SK-N-SH (cell line): ENCODE measurements around the gene RDH14. TPM values are rescaled to one million over a fixed set of nuclear protein-coding genes. Genes with fewer than 3 reads are reported as not detected.

ENCODE experiments used
- CTCF ChIA-PET: fragments of 300-600, 350-600 bp; formaldehyde crosslinking; extraction: SDS; loops from one replicate; lab custom pipeline; 2021; lab: Yijun Ruan, JAX
- POLR2A ChIA-PET: fragments of 350-600 bp; sonication (Branson Sonifier 250); formaldehyde crosslinking; extraction: SDS; loops from one replicate; lab custom pipeline; 2020; ENCODE audit warnings: antibody characterized with exemption, inconsistent platforms; lab: Yijun Ruan, JAX
- DNase-seq: peaks from one replicate; pipeline ENCODE4 v3.0.0; 2012
- H2AFZ ChIP-seq: fragments of 200-600 bp; sonication (generic); 2 replicates; pipeline ENCODE4 v1.8.1; 2016; ENCODE audit warnings: antibody characterized with exemption, mild to moderate bottlenecking, low read depth
- H3F3A ChIP-seq: fragments of 200-600 bp; sonication (generic); replicated peaks from 2 replicates; pipeline ENCODE3; 2016; ENCODE audit warnings: antibody characterized with exemption, mild to moderate bottlenecking; ENCODE audit not compliant: insufficient read depth
- H3K27ac ChIP-seq, 2 experiments: fragments of 200-500 bp in 1 of 2; fragments of 200-600 bp in 1 of 2; sonication (Bioruptor generic) in 1 of 2; sonication (generic), shearing (Covaris generic) in 1 of 2; 2 replicates each; pipeline versions ENCODE4 v1.5.1 to v1.6.1; 2014 to 2016; ENCODE audit warnings: low read depth in 2 of 2, inconsistent platforms in 1 of 2, low read length in 1 of 2, mild to moderate bottlenecking in 1 of 2, mixed read lengths in 1 of 2
- H3K27me3 ChIP-seq: fragments of 200-600 bp; sonication (generic), shearing (Covaris generic); 2 replicates; pipeline ENCODE4 v1.6.1; 2016; ENCODE audit warnings: mixed run types; ENCODE audit not compliant: insufficient read depth
- H3K36me3 ChIP-seq, 2 experiments: fragments of 200-500 bp in 1 of 2; fragments of 200-600 bp in 1 of 2; sonication (Bioruptor generic) in 1 of 2; sonication (generic) in 1 of 2; replicated peaks in 1 of 2; 2 replicates each; pipeline versions ENCODE3 to v1.5.1; 2014 to 2016; ENCODE audit warnings: low read length in 1 of 2, mild to moderate bottlenecking in 1 of 2; ENCODE audit not compliant: insufficient read depth in 2 of 2, control insufficient read depth in 1 of 2
- H3K4me1 ChIP-seq, 2 experiments: fragments of 200-500 bp in 1 of 2; fragments of 200-600 bp in 1 of 2; sonication (Bioruptor generic) in 1 of 2; sonication (generic), shearing (Covaris generic) in 1 of 2; 2 replicates each; pipeline versions ENCODE4 v1.5.1 to v1.6.1; 2014 to 2016; ENCODE audit warnings: low read depth in 1 of 2, low read length in 1 of 2, mixed run types in 1 of 2; ENCODE audit not compliant: insufficient read depth in 2 of 2, control insufficient read depth in 1 of 2
- H3K4me2 ChIP-seq: fragments of 200-600 bp; sonication (generic), shearing (Covaris generic); 2 replicates; pipeline ENCODE4 v1.6.1; 2017; ENCODE audit warnings: mixed run types
- H3K4me3 ChIP-seq, 2 experiments: fragments of 200-500 bp in 1 of 2; fragments of 200-600 bp in 1 of 2; sonication (Bioruptor generic) in 1 of 2; sonication (generic), shearing (Covaris generic) in 1 of 2; 2 replicates each; pipeline versions ENCODE4 v1.5.1 to v1.8.1; 2014 to 2016; ENCODE audit warnings: low read depth in 2 of 2, inconsistent platforms in 1 of 2, low read length in 1 of 2, mild to moderate bottlenecking in 1 of 2, mixed read lengths in 1 of 2, moderate library complexity in 1 of 2
- H3K79me2 ChIP-seq: fragments of 200-600 bp; sonication (generic); 2 replicates; pipeline ENCODE4 v1.8.1; 2017; ENCODE audit warnings: mild to moderate bottlenecking; ENCODE audit not compliant: insufficient read depth
- H3K9ac ChIP-seq: fragments of 200-600 bp; sonication (generic); 2 replicates; pipeline ENCODE4 v1.6.1; 2017; ENCODE audit warnings: mixed run types
- H3K9me2 ChIP-seq: fragments of 200-600 bp; sonication (generic); 2 replicates; pipeline ENCODE4 v1.6.1; 2017; ENCODE audit warnings: mixed run types
- H3K9me3 ChIP-seq: fragments of 200-600 bp; sonication (generic); 2 replicates; pipeline ENCODE4 v1.6.1; 2017; ENCODE audit warnings: mixed run types, mild to moderate bottlenecking, moderate library complexity
- H4K20me1 ChIP-seq: fragments of 200-600 bp; sonication (generic); 2 replicates; pipeline ENCODE4 v1.6.1; 2017; ENCODE audit warnings: mild to moderate bottlenecking, mixed run types; ENCODE audit not compliant: insufficient read depth
- EP300 ChIP-seq, 2 experiments: IDR thresholded peaks; 2 replicates each; pipeline versions ENCODE4 v1.4.0 to v1.6.1; 2012; ENCODE audit warnings: borderline replicate concordance in 1 of 2, low read depth in 1 of 2, low read length in 1 of 2
- EZH2phosphoT487 ChIP-seq: fragments of 200-600 bp; sonication (generic); IDR thresholded peaks from 2 replicates; pipeline ENCODE4 v1.6.1; 2017; ENCODE audit warnings: low read depth, mixed run types, mild to moderate bottlenecking, antibody characterized with exemption, moderate library complexity, borderline replicate concordance
- FOSL2 ChIP-seq: IDR thresholded peaks from 2 replicates; pipeline ENCODE4 v1.4.0; 2012; ENCODE audit warnings: low read depth, mild to moderate bottlenecking, moderate library complexity, borderline replicate concordance
- FOXJ3 ChIP-seq: sonication (generic); formaldehyde crosslinking; IDR thresholded peaks from 2 replicates; pipeline ENCODE4 v1.5.1; 2020; ENCODE audit warnings: mild to moderate bottlenecking, missing genetic modification reagents
- GABPA ChIP-seq: IDR thresholded peaks from 2 replicates; pipeline ENCODE4 v1.4.0; 2012; ENCODE audit warnings: low read depth, mild to moderate bottlenecking
- GATA2 ChIP-seq: sonication (generic); formaldehyde crosslinking; IDR thresholded peaks from 2 replicates; pipeline ENCODE4 v1.5.0; 2020; ENCODE audit warnings: mild to moderate bottlenecking, missing genetic modification reagents
- MAX ChIP-seq: IDR thresholded peaks from 2 replicates; pipeline ENCODE4 v1.4.0; 2012; ENCODE audit warnings: low read depth
- MEF2A ChIP-seq: IDR thresholded peaks from 2 replicates; pipeline ENCODE4 v1.4.0; 2012; ENCODE audit warnings: low read depth, borderline replicate concordance
- NFIC ChIP-seq: IDR thresholded peaks from 2 replicates; pipeline ENCODE4 v1.4.0; 2012; ENCODE audit warnings: borderline replicate concordance
- POLR2AphosphoS5 ChIP-seq: IDR thresholded peaks from 2 replicates; pipeline ENCODE4 v1.6.1; 2012; ENCODE audit warnings: low read depth, low read length
- RCOR1 ChIP-seq: fragments of 150-350 bp; IDR thresholded peaks from 2 replicates; pipeline ENCODE4 v1.6.1; 2017; ENCODE audit warnings: antibody characterized with exemption, low read length
- RFX5 ChIP-seq: IDR thresholded peaks from 2 replicates; pipeline ENCODE4 v1.6.1; 2012; ENCODE audit warnings: mild to moderate bottlenecking, improper control_type of control experiment, low read length
- SIN3A ChIP-seq: IDR thresholded peaks from 2 replicates; pipeline ENCODE4 v1.6.1; 2012; ENCODE audit warnings: low read depth, mild to moderate bottlenecking, low read length, moderate library complexity, borderline replicate concordance
- SMC3 ChIP-seq: IDR thresholded peaks from 2 replicates; pipeline ENCODE4 v1.6.1; 2012; ENCODE audit warnings: low read depth, low read length, improper control_type of control experiment
- TAF1 ChIP-seq: IDR thresholded peaks from 2 replicates; pipeline ENCODE4 v1.6.1; 2012; ENCODE audit warnings: low read depth, mild to moderate bottlenecking, low read length, moderate library complexity, borderline replicate concordance
- TEAD4 ChIP-seq: IDR thresholded peaks from 2 replicates; pipeline ENCODE4 v1.4.0; 2012; ENCODE audit warnings: mild to moderate bottlenecking, borderline replicate concordance; ENCODE audit not compliant: insufficient read depth
- USF2 ChIP-seq: fragments of 150-350 bp; IDR thresholded peaks from 2 replicates; pipeline ENCODE4 v1.6.1; 2017; ENCODE audit warnings: antibody characterized with exemption, low read length, low read depth, borderline replicate concordance
- YY1 ChIP-seq: IDR thresholded peaks from 2 replicates; pipeline ENCODE4 v1.4.0; 2012; ENCODE audit warnings: low read depth, mild to moderate bottlenecking
- WGBS: methylation state at CpG from one replicate; pipeline ENCODE4 v1.1.6; 2017; ENCODE audit warnings: low lambda C conversion rate; 5-methylcytosine and 5-hydroxymethylcytosine counted together
- polyA plus RNA-seq, 3 experiments: library from polyadenylated mRNA; depleted of rRNA; stranded (reverse); fragments of >200 nt; gene quantifications; 2 replicates each; pipeline ENCODE4 v1.2.3, GENCODE V29; 2012
- TF ChIP-seq, protein P1 (sequence below): IDR thresholded peaks from 2 replicates; pipeline ENCODE4; 2012

RDH14 gene
- polyA plus RNA-seq, 1 of the 3 experiments (the other 2 are of a cell fraction) = 20.2 TPM

- TF ChIP-seq SIN3A (no peak), MAX (no peak), POLR2AphosphoS5 (no peak)
Measured at GRCh38 chr2:18588802-18589201, 28.3 kb upstream of the RDH14 start (continued).

DNA sequence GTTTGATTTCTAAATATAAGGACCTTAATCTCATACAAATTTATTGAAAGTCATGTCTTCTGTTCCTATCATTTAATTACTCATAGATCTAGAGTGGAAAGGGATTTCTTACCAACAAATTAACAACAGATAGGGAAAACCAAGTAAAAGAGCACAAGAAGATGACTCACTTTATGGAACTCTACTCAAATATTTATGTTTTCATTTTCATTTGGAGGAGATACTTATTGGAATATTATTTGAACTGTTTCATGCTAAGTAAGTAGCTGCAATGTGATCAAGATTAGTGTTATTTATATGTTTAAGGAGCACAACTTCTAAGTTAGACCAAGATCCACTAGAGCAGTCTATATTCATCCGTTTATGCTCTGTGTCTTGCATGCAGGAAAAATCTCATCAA, 27.6 kb upstream of the RDH14 start:
- no peaks in the 10 kb centered on the region for H3F3A ChIP-seq
- H3K27ac ChIP-seq = peak overlapping the region in 1 of 2 experiments; percentile 16; a peak in 1 of 4 replicates
- no peaks in the 10 kb centered on the region for H3K79me2 ChIP-seq
- no peak overlapping the region for H3K9ac ChIP-seq
- POLR2A ChIA-PET = no interaction called here
- DNase-seq = no peak
- no peak overlapping the region for H3K4me2 ChIP-seq
- H3K9me3 ChIP-seq = 0 out of 2 replicates have a peak, but pooled peaks cover 6% of the 10 kb centered on the region
- no peaks in the 10 kb centered on the region for H3K9me2 ChIP-seq
- no peak overlapping the region for H3K4me3 ChIP-seq
- H3K36me3 ChIP-seq = peaks cover 0 to 22% of the 10 kb centered on the region in 2 experiments
- H3K4me1 ChIP-seq = no peaks in the 10 kb centered on the region
- H3K27me3 ChIP-seq = no peaks in the 10 kb centered on the region
- CTCF ChIA-PET = no interaction called here
- WGBS = 71% methylated on average over 1 of the region's 1 CpG
- H2AFZ ChIP-seq = no peak overlapping the region
- H4K20me1 ChIP-seq = no peaks in the 10 kb centered on the region
- TF ChIP-seq SIN3A (no peak), MAX (no peak), YY1 (no peak), GATA2 (CRISPR knock-in tag) (no peak), GABPA (no peak), RCOR1 (no peak), FOSL2 (no peak; the same call in 1 of the 2 replicates), EP300 (IDR thresholded peaks at IDR 0.05; ENCODE audit: borderline replicate concordance in 1 of 2, low read depth in 1 of 2, low read length in 1 of 2) (no peak), TEAD4 (no peak)
- TF ChIP-seq, protein P1, sequence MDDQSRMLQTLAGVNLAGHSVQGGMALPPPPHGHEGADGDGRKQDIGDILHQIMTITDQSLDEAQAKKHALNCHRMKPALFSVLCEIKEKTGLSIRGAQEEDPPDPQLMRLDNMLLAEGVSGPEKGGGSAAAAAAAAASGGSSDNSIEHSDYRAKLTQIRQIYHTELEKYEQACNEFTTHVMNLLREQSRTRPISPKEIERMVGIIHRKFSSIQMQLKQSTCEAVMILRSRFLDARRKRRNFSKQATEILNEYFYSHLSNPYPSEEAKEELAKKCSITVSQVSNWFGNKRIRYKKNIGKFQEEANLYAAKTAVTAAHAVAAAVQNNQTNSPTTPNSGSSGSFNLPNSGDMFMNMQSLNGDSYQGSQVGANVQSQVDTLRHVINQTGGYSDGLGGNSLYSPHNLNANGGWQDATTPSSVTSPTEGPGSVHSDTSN = no peak
- TF ChIP-seq, all 33 proteins: peak for 0

GRCh38 chr2:18585526-18585925, 25.1 kb upstream of the RDH14 start:
- CTCF ChIA-PET = no interaction called here
- no peak overlapping the region for H3K9ac ChIP-seq
- no peak overlapping the region for H3K4me3 ChIP-seq
- H3K36me3 ChIP-seq = peaks cover 0 to 15% of the 10 kb centered on the region in 2 experiments
- H3F3A ChIP-seq = no peaks in the 10 kb centered on the region
- TF ChIP-seq NFIC = no peak
- TF ChIP-seq, protein P1 = no peak
- TF ChIP-seq GABPA = no peak
- TF ChIP-seq TAF1 = no peak
- no peak for TF ChIP-seq RFX5
- TF ChIP-seq EZH2phosphoT487 = no peak
- TF ChIP-seq SMC3 = no peak
- no peak for TF ChIP-seq MEF2A
- no peak for TF ChIP-seq MAX
- TF ChIP-seq USF2 = no peak
- TF ChIP-seq FOXJ3 (CRISPR knock-in tag) = no peak
- H3K4me1 ChIP-seq = no peaks in the 10 kb centered on the region
- H3K4me2 ChIP-seq = no peak overlapping the region
- no peaks in the 10 kb centered on the region for H3K9me2 ChIP-seq
- no peaks in the 10 kb centered on the region for H4K20me1 ChIP-seq
- H2AFZ ChIP-seq = no peak overlapping the region
- 84% methylated on average over 3 of the region's 3 CpGs for WGBS
- POLR2A ChIA-PET = no interaction called here
- DNase-seq = no peak
- no peaks in the 10 kb centered on the region for H3K79me2 ChIP-seq
- H3K27ac ChIP-seq = no peak overlapping the region
- H3K27me3 ChIP-seq = no peaks in the 10 kb centered on the region
- H3K9me3 ChIP-seq = 0 out of 2 replicates have a peak, but pooled peaks cover 6% of the 10 kb centered on the region
